GM19397 (cell line): Measurements from ENCODE around the gene GSC2.

Source experiments
- ATAC-seq: cut with Tn5 transposase; IDR thresholded peaks from one replicate; pipeline ENCODE4 v1.9.1; 2021; ENCODE audit warnings: mild to moderate bottlenecking, moderate library complexity; ENCODE audit not compliant: unreplicated experiment

GSC2 gene

GRCh38 chr22:19149991-19150390 lies at the start of gene GSC2:
TSS of gene GSC2 (minus strand) at chr22:19150292. CDS start at chr22:19150283, 9 bp downstream.
- no peak for ATAC-seq

- no peak for ATAC-seq
Measured at GRCh38 chr22:19199479-19199878, 49.4 kb upstream of the GSC2 start.

- no peak for ATAC-seq
Measured at GRCh38 chr22:19197997-19198865, 48.1 kb upstream of the GSC2 start.

GRCh38 chr22:19196841-19197612 lies 46.9 kb upstream of the GSC2 start:
- no peak for ATAC-seq

GRCh38 chr22:19195796-19196731 lies 46.0 kb upstream of the GSC2 start:
- ATAC-seq: no peak

GRCh38 chr22:19194766-19195536 lies 44.9 kb upstream of the GSC2 start:
- ATAC-seq: no peak

GRCh38 chr22:19193879-19194278 lies 43.8 kb upstream of the GSC2 start:
- ATAC-seq: no peak

GRCh38 chr22:19187716-19188563 lies 37.8 kb upstream of the GSC2 start:
- no peak for ATAC-seq

- no peak for ATAC-seq
Measured at GRCh38 chr22:19184276-19184997, 34.3 kb upstream of the GSC2 start.

GRCh38 chr22:19183216-19183615 lies 33.1 kb upstream of the GSC2 start:
- ATAC-seq: no peak

- no peak for ATAC-seq
Measured at GRCh38 chr22:19182472-19183157, 32.5 kb upstream of the GSC2 start.

- ATAC-seq: no peak
Measured at GRCh38 chr22:19181786-19182471, 31.8 kb upstream of the GSC2 start.

- no peak for ATAC-seq
Measured at GRCh38 chr22:19180740-19181410, 30.8 kb upstream of the GSC2 start.

- ATAC-seq: no peak
Measured at GRCh38 chr22:19180234-19180633, 30.1 kb upstream of the GSC2 start.

- ATAC-seq: no peak
Measured at GRCh38 chr22:19179497-19180048, 29.5 kb upstream of the GSC2 start.

GRCh38 chr22:19178657-19179496 lies 28.8 kb upstream of the GSC2 start, which contains the start of gene SLC25A1:
TSS of gene SLC25A1 (minus strand) at chr22:19178736. CDS start at chr22:19178673, 63 bp downstream.
- ATAC-seq: peak; percentile 66
